Right ventricle myocardium superior (tissue), 1 donor: ENCODE results near the gene CTSA. TPM values are rescaled to one million over a fixed set of nuclear protein-coding genes. Genes with fewer than 3 reads are reported as not detected.
"Not testable (repeated sequence)": the region's sequence is repeated elsewhere in the genome, so short reads cannot be mapped to it uniquely, and the experiment has no call there.

Experiments used
- ATAC-seq: fragments of 200-7000 bp; cut with Tn5 transposase; one replicate; pipeline ENCODE4 v1.9.1; 2020; ENCODE audit warnings: mild to moderate bottlenecking; ENCODE audit not compliant: poor library complexity
- DNase-seq: peaks from one replicate; pipeline ENCODE4 v3.0.0-alpha.2; 2020
- intact Hi-C: fragments of 100-400 bp; cut with DNase I; formaldehyde crosslinking; loops from one replicate; pipeline ENCODE4 v1.11.2; 2022
- total RNA-seq: library from RNA; stranded (reverse); fragmentation: NEBNext Ultra II Directional; extraction: Animal tissue kit (Norgen Biotek cat#: 25700); gene quantifications from one replicate; pipeline ENCODE4 v1.2.1, GENCODE V29; 2021
- donor health status: DM: no; HTN: yes; CAD: no; lungs with severe emphysema.

The CTSA gene
- total RNA-seq, 1 donor from 2014 or later: 113 TPM

- intact Hi-C loops: loop anchor here (5.0 kb wide), 1 partner anchor 42 kb away; the partner anchor contains the start of gene PCIF1
- peak; percentile 90 for DNase-seq
- peak; percentile 73 for ATAC-seq
Measured at GRCh38 chr20:45890077-45890984, 804 bp upstream of the CTSA start.

GRCh38 chr20:45892049-45892825 is 1.1 kb downstream of the CTSA start:
- intact Hi-C loops: loop anchor here (5.0 kb wide), 1 partner anchor 40 kb away; the partner anchor contains the start of gene PCIF1
- ATAC-seq: peak; percentile 16
- no peak for DNase-seq

GRCh38 chr20:45892828-45893500 is 1.8 kb downstream of the CTSA start:
- DNase-seq (no peak), ATAC-seq (no peak)
- intact Hi-C loops: loop anchor here (5.0 kb wide), 1 partner anchor 39 kb away; the partner anchor contains the start of gene PCIF1

GRCh38 chr20:45893831-45894230 is 2.7 kb downstream of the CTSA start:
- DNase-seq (no peak), ATAC-seq (no peak)
- intact Hi-C loops: loop anchor here (5.0 kb wide), 1 partner anchor 38 kb away; the partner anchor contains the start of gene PCIF1

- no peak for DNase-seq
- intact Hi-C loops: loop anchor here (5.0 kb wide), 1 partner anchor 38 kb away; the partner anchor contains the start of gene PCIF1
Measured at GRCh38 chr20:45894797-45895196, 3.7 kb downstream of the CTSA start.

GRCh38 chr20:45896641-45897161 is 5.6 kb downstream of the CTSA start:
- ATAC-seq: no peak
- intact Hi-C loops: no loop called here
- no peak for DNase-seq

More at GRCh38 chr20:45894797-45895196, 3.7 kb downstream of the CTSA start:
- ATAC-seq: no peak

- DNase-seq (no peak), ATAC-seq (no peak)
- intact Hi-C loops: no loop called here
Measured at GRCh38 chr20:45897289-45897688, 6.2 kb downstream of the CTSA start.

GRCh38 chr20:45897692-45898091 is 6.6 kb downstream of the CTSA start:
- no peak for ATAC-seq
- no peak for DNase-seq
- intact Hi-C loops: no loop called here

GRCh38 chr20:45898285-45898684 is 7.2 kb downstream of the CTSA start:
- ATAC-seq (no peak), DNase-seq (no peak)
- intact Hi-C loops: no loop called here

- intact Hi-C loops: no loop called here
- DNase-seq (no peak), ATAC-seq (no peak)
Measured at GRCh38 chr20:45899046-45899835, 8.1 kb downstream of the CTSA start.

GRCh38 chr20:45901332-45901731 is 10.2 kb downstream of the CTSA start:
- ATAC-seq, intact Hi-C loops, DNase-seq: not testable (repeated sequence)

- no peak for ATAC-seq
Measured at GRCh38 chr20:45902199-45902701, 11.1 kb downstream of the CTSA start.

GRCh38 chr20:45904583-45905504 is 13.7 kb downstream of the CTSA start:
- intact Hi-C loops: no loop called here
- no peak for ATAC-seq
- no peak for DNase-seq

More at GRCh38 chr20:45902199-45902701, 11.1 kb downstream of the CTSA start:
- DNase-seq: no peak
- intact Hi-C loops: no loop called here

- no peak for DNase-seq
- no peak for ATAC-seq
- intact Hi-C loops: no loop called here
Measured at GRCh38 chr20:45905505-45906079, 14.5 kb downstream of the CTSA start.

GRCh38 chr20:45907219-45907948 is 16.2 kb downstream of the CTSA start:
- ATAC-seq (no peak), DNase-seq (no peak)
- intact Hi-C loops: no loop called here

- ATAC-seq: no peak
- intact Hi-C loops: no loop called here
- DNase-seq: no peak
Measured at GRCh38 chr20:45908084-45908483, 16.9 kb downstream of the CTSA start.
